ENCODE data around the gene RNF126. TPM values are rescaled to one million over a fixed set of nuclear protein-coding genes. Genes with fewer than 3 reads are reported as not detected.

RNF126 gene
- total RNA-seq, 1 donor from 2014 or later, result 40.8 TPM

- no peak for DNase-seq (ENCODE audit: extremely low spot score, unreplicated experiment)
- no peak for TF ChIP-seq CTCF (IDR thresholded peaks at IDR 0.05)
- Mint-ChIP-seq H3K9me3 (ENCODE audit: unreplicated experiment) (no peaks in the 10 kb centered on the region), H3K4me1 (ENCODE audit: unreplicated experiment) (peaks cover 10% of the 10 kb centered on the region), H3K4me3 (ENCODE audit: unreplicated experiment) (no peak overlapping the region), H3K36me3 (ENCODE audit: unreplicated experiment) (no peaks in the 10 kb centered on the region), H3K27ac (ENCODE audit: unreplicated experiment) (no peak overlapping the region), H3K27me3 (ENCODE audit: unreplicated experiment) (no peaks in the 10 kb centered on the region)
These were observed 22.5 kb upstream of the RNF126 start for GRCh38 chr19:685454-685931.

GRCh38 chr19:682678-683320, 19.8 kb upstream of the RNF126 start:
- no peak for DNase-seq (ENCODE audit: extremely low spot score, unreplicated experiment)
- peak overlapping the region; percentile 38 for H3K27ac Mint-ChIP-seq (ENCODE audit: unreplicated experiment)
- no peaks in the 10 kb centered on the region for H3K27me3 Mint-ChIP-seq (ENCODE audit: unreplicated experiment)
- H3K4me1 Mint-ChIP-seq (ENCODE audit: unreplicated experiment), result peaks cover 22% of the 10 kb centered on the region
- H3K9me3 Mint-ChIP-seq (ENCODE audit: unreplicated experiment), result no peaks in the 10 kb centered on the region
- no peak overlapping the region for H3K4me3 Mint-ChIP-seq (ENCODE audit: unreplicated experiment)
- no peak for TF ChIP-seq CTCF (IDR thresholded peaks at IDR 0.05)
- no peaks in the 10 kb centered on the region for H3K36me3 Mint-ChIP-seq (ENCODE audit: unreplicated experiment)

GRCh38 chr19:681029-682019, 18.3 kb upstream of the RNF126 start:
- peak overlapping the region; percentile 100 for H3K27ac Mint-ChIP-seq (ENCODE audit: unreplicated experiment)
- no peaks in the 10 kb centered on the region for H3K27me3 Mint-ChIP-seq (ENCODE audit: unreplicated experiment)
- TF ChIP-seq CTCF (IDR thresholded peaks at IDR 0.05), result no peak
- no peak for DNase-seq (ENCODE audit: extremely low spot score, unreplicated experiment)
- no peaks in the 10 kb centered on the region for H3K9me3 Mint-ChIP-seq (ENCODE audit: unreplicated experiment)
- H3K4me3 Mint-ChIP-seq (ENCODE audit: unreplicated experiment), result peak overlapping the region; percentile 93
- no peaks in the 10 kb centered on the region for H3K36me3 Mint-ChIP-seq (ENCODE audit: unreplicated experiment)
- peaks cover 28% of the 10 kb centered on the region for H3K4me1 Mint-ChIP-seq (ENCODE audit: unreplicated experiment)

GRCh38 chr19:680287-681028, 17.4 kb upstream of the RNF126 start:
- no peaks in the 10 kb centered on the region for H3K27me3 Mint-ChIP-seq (ENCODE audit: unreplicated experiment)
- peak overlapping the region; percentile 93 for H3K4me3 Mint-ChIP-seq (ENCODE audit: unreplicated experiment)
- no peaks in the 10 kb centered on the region for H3K9me3 Mint-ChIP-seq (ENCODE audit: unreplicated experiment)
- TF ChIP-seq CTCF (IDR thresholded peaks at IDR 0.05), result peak; percentile 59
- H3K4me1 Mint-ChIP-seq (ENCODE audit: unreplicated experiment), result peaks cover 27% of the 10 kb centered on the region
- H3K27ac Mint-ChIP-seq (ENCODE audit: unreplicated experiment), result peak overlapping the region; percentile 100
- H3K36me3 Mint-ChIP-seq (ENCODE audit: unreplicated experiment), result no peaks in the 10 kb centered on the region
- peak; percentile 100 for DNase-seq (ENCODE audit: extremely low spot score, unreplicated experiment)
